Cardiac muscle cell (in vitro differentiated cells and primary cell): Measurements from ENCODE around the gene NDUFS4. TPM values are rescaled to one million over a fixed set of nuclear protein-coding genes. Genes with fewer than 3 reads are reported as not detected.
"Not testable (repeated sequence)": the region's sequence is repeated elsewhere in the genome, so short reads cannot be mapped to it uniquely, and the experiment has no call there.

Experiments
- DNase-seq, 2 donors: peaks; one replicate each; pipeline versions ENCODE4 v3.0.0 to v3.0.0-alpha.2; 2010 to 2017; ENCODE audit warnings: low read depth in 1 of 2, low spot score in 1 of 2
- H3K27ac ChIP-seq: fragments of 200-600 bp; sonication (generic); 2 replicates; pipeline ENCODE4 v1.5.1; 2016
- H3K27me3 ChIP-seq: fragments of 200-600 bp; sonication (generic); 2 replicates; pipeline ENCODE4 v1.6.0; 2016; ENCODE audit warnings: control low read depth
- H3K36me3 ChIP-seq: fragments of 200-600 bp; sonication (generic); 2 replicates; pipeline ENCODE4 v1.5.1; 2016; ENCODE audit warnings: control low read depth
- H3K4me1 ChIP-seq: fragments of 200-600 bp; sonication (generic); 2 replicates; pipeline ENCODE4 v1.8.1; 2017; ENCODE audit warnings: low read depth, mild to moderate bottlenecking, mixed run types
- H3K4me3 ChIP-seq: fragments of 200-600 bp; sonication (generic); 2 replicates; pipeline ENCODE4 v1.5.1; 2016; ENCODE audit warnings: mild to moderate bottlenecking
- H3K9me3 ChIP-seq: fragments of 200-600 bp; sonication (generic); 2 replicates; pipeline ENCODE4 v1.5.1; 2017; ENCODE audit warnings: low read depth, mild to moderate bottlenecking, control low read depth
- polyA plus RNA-seq: library from polyadenylated mRNA; unstranded; fragments of >200 nt; fragmentation: Nextera tagmentation; extraction: Ambion mirVana; gene quantifications from 2 replicates; pipeline ENCODE4 v1.2.1, GENCODE V29; 2016
- total RNA-seq: library from RNA; depleted of rRNA; stranded (reverse); fragments of >200 nt; gene quantifications from 2 replicates; pipeline ENCODE4 v1.2.3, GENCODE V29; 2016
- TF ChIP-seq, protein P1 (sequence below): IDR thresholded peaks from 2 replicates; pipeline ENCODE4 v1.5.1; 2012; ENCODE audit warnings: low read depth, mild to moderate bottlenecking, low read length

The NDUFS4 gene
- total and polyA plus RNA-seq, 2 experiments from 2014 or later = 75.7 to 212 TPM

GRCh38 chr5:53678981-53679660, 118.7 kb downstream of the NDUFS4 start:
- peaks cover 6% of the 10 kb centered on the region for H3K36me3 ChIP-seq
- no peaks in the 10 kb centered on the region for H3K9me3 ChIP-seq
- peak overlapping the region; percentile 24 for H3K27ac ChIP-seq
- peaks cover 20% of the 10 kb centered on the region for H3K4me1 ChIP-seq
- no peaks in the 10 kb centered on the region for H3K27me3 ChIP-seq
- no peak overlapping the region for H3K4me3 ChIP-seq
- peak in 1 of 2 donors; percentile 42 for DNase-seq
- TF ChIP-seq, protein P1, sequence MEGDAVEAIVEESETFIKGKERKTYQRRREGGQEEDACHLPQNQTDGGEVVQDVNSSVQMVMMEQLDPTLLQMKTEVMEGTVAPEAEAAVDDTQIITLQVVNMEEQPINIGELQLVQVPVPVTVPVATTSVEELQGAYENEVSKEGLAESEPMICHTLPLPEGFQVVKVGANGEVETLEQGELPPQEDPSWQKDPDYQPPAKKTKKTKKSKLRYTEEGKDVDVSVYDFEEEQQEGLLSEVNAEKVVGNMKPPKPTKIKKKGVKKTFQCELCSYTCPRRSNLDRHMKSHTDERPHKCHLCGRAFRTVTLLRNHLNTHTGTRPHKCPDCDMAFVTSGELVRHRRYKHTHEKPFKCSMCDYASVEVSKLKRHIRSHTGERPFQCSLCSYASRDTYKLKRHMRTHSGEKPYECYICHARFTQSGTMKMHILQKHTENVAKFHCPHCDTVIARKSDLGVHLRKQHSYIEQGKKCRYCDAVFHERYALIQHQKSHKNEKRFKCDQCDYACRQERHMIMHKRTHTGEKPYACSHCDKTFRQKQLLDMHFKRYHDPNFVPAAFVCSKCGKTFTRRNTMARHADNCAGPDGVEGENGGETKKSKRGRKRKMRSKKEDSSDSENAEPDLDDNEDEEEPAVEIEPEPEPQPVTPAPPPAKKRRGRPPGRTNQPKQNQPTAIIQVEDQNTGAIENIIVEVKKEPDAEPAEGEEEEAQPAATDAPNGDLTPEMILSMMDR = no peak

- TF ChIP-seq, protein P1 = no peak
- no peak for DNase-seq
Observed at GRCh38 chr5:53681079-53681478, 120.6 kb downstream of the NDUFS4 start.

DNA sequence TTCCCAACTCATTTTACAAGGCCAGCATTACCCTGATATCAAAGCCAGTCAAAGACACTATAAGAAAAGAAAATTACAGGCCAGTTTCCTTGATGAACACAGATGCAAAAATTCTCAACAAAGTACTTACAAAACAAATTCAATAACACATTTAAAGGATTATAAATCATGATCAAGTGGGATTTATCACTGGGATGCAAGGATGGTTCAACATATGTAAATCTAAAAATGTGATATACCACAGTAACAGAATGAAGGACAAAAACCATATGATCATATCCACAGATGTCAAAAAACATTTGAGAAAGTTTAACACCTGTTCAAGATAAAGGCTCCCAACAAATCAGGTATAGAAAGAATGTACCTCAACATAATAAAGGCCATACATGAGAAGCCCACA, 130.6 kb downstream of the NDUFS4 start:
- Histone ChIP-seq H3K36me3 (no peaks in the 10 kb centered on the region), H3K4me1 (no peaks in the 10 kb centered on the region), H3K27ac (no peak overlapping the region), H3K4me3 (no peak overlapping the region), H3K27me3 (no peaks in the 10 kb centered on the region), H3K9me3 (no peaks in the 10 kb centered on the region)
- TF ChIP-seq, protein P1 = no peak
- DNase-seq = no peak

More at GRCh38 chr5:53681079-53681478, 120.6 kb downstream of the NDUFS4 start:
- H3K27me3 ChIP-seq = no peaks in the 10 kb centered on the region
- H3K4me1 ChIP-seq = peaks cover 20% of the 10 kb centered on the region
- peaks cover 6% of the 10 kb centered on the region for H3K36me3 ChIP-seq
- no peaks in the 10 kb centered on the region for H3K9me3 ChIP-seq
- no peak overlapping the region for H3K4me3 ChIP-seq
- H3K27ac ChIP-seq = no peak overlapping the region

DNA sequence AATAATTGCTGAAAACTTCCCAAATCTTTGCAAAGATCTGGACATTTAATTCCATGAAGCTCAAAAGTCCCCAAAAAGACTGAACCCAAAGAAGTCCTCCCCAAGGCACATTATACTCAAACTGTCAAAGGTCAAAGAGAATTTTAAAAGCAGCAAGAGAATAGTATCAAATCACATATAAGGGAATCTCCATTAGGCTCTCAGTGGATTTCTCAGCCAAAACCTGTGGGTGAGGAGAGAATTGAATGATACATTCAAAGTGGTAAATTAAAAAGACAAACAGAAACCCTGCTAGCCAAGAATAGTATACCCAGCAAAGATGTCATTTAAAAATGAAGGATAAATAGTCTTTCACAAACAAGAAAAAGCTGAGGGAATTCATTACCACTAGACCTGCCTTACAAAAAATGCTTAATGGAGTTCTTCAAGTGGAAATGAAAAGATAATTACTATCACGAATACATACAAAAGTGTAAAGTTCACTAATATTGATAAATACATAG, 134.1 kb downstream of the NDUFS4 start:
- no peaks in the 10 kb centered on the region for H3K4me1 ChIP-seq
- TF ChIP-seq, protein P1 = no peak
- no peak overlapping the region for H3K27ac ChIP-seq
- no peak for DNase-seq
- H3K4me3 ChIP-seq = no peak overlapping the region
- H3K9me3 ChIP-seq = no peaks in the 10 kb centered on the region
- H3K27me3 ChIP-seq = no peaks in the 10 kb centered on the region
- H3K36me3 ChIP-seq = no peaks in the 10 kb centered on the region

- not testable (repeated sequence) for H3K4me3 ChIP-seq, H3K4me1 ChIP-seq, DNase-seq, H3K36me3 ChIP-seq, H3K27ac ChIP-seq, H3K9me3 ChIP-seq, H3K27me3 ChIP-seq
Observed at GRCh38 chr5:53710405-53710804, 150.0 kb downstream of the NDUFS4 start.

- H3K4me3 ChIP-seq = no peak overlapping the region
- H3K4me1 ChIP-seq = no peaks in the 10 kb centered on the region
- no peaks in the 10 kb centered on the region for H3K27me3 ChIP-seq
- TF ChIP-seq, protein P1 = no peak
- DNase-seq = no peak
- no peak overlapping the region for H3K27ac ChIP-seq
- H3K9me3 ChIP-seq = no peaks in the 10 kb centered on the region
- H3K36me3 ChIP-seq = no peaks in the 10 kb centered on the region
Observed at GRCh38 chr5:53712327-53712726, 151.9 kb downstream of the NDUFS4 start.
